ENCODE measurements around the gene DOLPP1.

The DOLPP1 gene

GRCh38 chr9:129064499-129064908, 16.4 kb upstream of the DOLPP1 start:
- no peak for DNase-seq (ENCODE audit: low read depth in 2 of 2)

GRCh38 chr9:129068110-129068509, 12.8 kb upstream of the DOLPP1 start:
- DNase-seq (ENCODE audit: low read depth in 2 of 2): no peak

- DNase-seq (ENCODE audit: low read depth in 2 of 2): peak; percentile 30 to 32
Measured at GRCh38 chr9:129068990-129069861, 11.7 kb upstream of the DOLPP1 start.

GRCh38 chr9:129069862-129070641, 10.9 kb upstream of the DOLPP1 start:
- no peak for DNase-seq (ENCODE audit: low read depth in 2 of 2)

- DNase-seq (ENCODE audit: low read depth in 2 of 2): no peak
Measured at GRCh38 chr9:129070696-129071525, 10.0 kb upstream of the DOLPP1 start.

GRCh38 chr9:129071526-129072126, 9.3 kb upstream of the DOLPP1 start:
- no peak for DNase-seq (ENCODE audit: low read depth in 2 of 2)

GRCh38 chr9:129072171-129072570, 8.7 kb upstream of the DOLPP1 start:
- DNase-seq (ENCODE audit: low read depth in 2 of 2): no peak

- DNase-seq (ENCODE audit: low read depth in 2 of 2): no peak
Measured at GRCh38 chr9:129073404-129073803, 7.5 kb upstream of the DOLPP1 start.

GRCh38 chr9:129074106-129074505, 6.8 kb upstream of the DOLPP1 start:
- DNase-seq (ENCODE audit: low read depth in 2 of 2): no peak

GRCh38 chr9:129075996-129076639, 4.8 kb upstream of the DOLPP1 start:
- no peak for DNase-seq (ENCODE audit: low read depth in 2 of 2)

GRCh38 chr9:129076640-129077037, 4.3 kb upstream of the DOLPP1 start:
- no peak for DNase-seq (ENCODE audit: low read depth in 2 of 2)

- no peak for DNase-seq (ENCODE audit: low read depth in 2 of 2)
Measured at GRCh38 chr9:129077236-129077635, 3.7 kb upstream of the DOLPP1 start.

- no peak for DNase-seq (ENCODE audit: low read depth in 2 of 2)
Measured at GRCh38 chr9:129078691-129079503, 2.0 kb upstream of the DOLPP1 start.

- no peak for DNase-seq (ENCODE audit: low read depth in 2 of 2)
Measured at GRCh38 chr9:129079829-129080228, 1.1 kb upstream of the DOLPP1 start.

- DNase-seq (ENCODE audit: low read depth in 2 of 2): no peak
Measured at GRCh38 chr9:129080298-129080600, 662 bp upstream of the DOLPP1 start.

GRCh38 chr9:129081388-129081904, 535 bp downstream of the DOLPP1 start:
- DNase-seq (ENCODE audit: low read depth in 2 of 2): no peak

GRCh38 chr9:129084087-129084486, 3.2 kb downstream of the DOLPP1 start:
- DNase-seq (ENCODE audit: low read depth in 2 of 2): no peak

GRCh38 chr9:129089246-129089645, 8.3 kb downstream of the DOLPP1 start:
- no peak for DNase-seq (ENCODE audit: low read depth in 2 of 2)

GRCh38 chr9:129093602-129094386, 12.9 kb downstream of the DOLPP1 start:
- DNase-seq (ENCODE audit: low read depth in 2 of 2): no peak
